Measurements from ENCODE around the gene JAG1.

The JAG1 gene

DNA sequence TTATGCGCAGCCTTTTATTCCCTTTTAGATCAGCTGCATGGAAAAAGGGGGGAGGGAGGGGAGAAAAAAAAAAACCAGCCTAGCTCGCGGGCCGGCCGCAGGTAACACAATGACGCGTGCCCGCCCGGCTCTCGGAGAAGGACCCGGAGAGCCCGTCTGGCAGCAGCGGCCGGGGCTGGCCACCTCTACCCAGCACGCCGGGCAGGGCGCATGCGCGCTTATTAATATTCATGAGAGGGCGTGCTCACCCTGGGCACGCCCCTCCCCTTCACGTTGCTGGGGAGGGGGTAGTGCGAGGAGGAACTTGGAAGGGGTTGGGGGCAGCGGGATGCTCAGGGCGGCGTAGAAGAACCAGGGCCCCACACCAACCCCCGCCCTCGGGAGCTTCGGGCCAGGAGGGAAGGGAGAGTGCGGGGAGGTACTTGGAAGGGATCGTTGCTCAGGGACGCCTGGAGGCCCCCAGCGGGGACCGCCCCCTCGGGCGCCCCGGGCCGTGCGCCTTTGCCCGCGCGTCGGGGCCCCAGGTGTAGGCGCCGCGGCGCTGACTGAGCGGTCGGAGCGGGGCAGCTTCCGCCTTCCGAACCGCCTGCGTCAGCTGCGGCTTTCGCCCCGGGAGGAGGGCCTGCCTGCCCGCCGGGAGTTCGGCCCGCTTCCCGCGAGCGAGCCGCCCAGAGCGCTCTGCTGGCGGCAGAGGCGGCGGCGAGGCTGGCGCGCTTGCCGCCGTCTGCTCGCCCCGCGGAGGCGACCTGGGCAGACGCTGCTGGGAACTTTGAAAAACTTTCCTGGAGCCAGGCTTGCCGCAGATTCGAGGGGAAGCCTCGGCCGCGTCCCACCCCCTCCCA, at the start of gene JAG1:
Gene JAG1 (minus strand): TSS at position 158 of the 842 bp plus-strand sequence. CDS start 469 bp downstream, outside the sequence.
- peak; percentile 99 for DNase-seq

DNA sequence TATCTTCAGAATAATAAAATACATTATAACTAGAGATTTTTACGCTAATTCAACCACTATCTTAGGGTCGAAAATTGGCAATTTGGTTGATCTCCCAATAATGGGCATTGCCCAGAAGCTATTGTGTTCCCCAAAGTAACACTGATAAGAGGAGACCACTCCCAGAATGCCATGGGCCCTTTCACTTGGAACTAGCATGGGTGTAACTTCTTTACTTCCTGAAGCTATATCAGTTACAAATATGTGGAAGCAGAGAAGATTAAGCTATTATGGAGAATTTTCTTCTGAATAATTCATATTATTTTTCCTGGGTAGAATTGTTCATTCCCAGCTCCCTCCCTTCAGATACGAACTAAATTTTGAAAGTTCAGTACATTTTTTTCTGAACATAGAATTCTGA, 48.2 kb upstream of the JAG1 start:
- DNase-seq: no peak

DNA sequence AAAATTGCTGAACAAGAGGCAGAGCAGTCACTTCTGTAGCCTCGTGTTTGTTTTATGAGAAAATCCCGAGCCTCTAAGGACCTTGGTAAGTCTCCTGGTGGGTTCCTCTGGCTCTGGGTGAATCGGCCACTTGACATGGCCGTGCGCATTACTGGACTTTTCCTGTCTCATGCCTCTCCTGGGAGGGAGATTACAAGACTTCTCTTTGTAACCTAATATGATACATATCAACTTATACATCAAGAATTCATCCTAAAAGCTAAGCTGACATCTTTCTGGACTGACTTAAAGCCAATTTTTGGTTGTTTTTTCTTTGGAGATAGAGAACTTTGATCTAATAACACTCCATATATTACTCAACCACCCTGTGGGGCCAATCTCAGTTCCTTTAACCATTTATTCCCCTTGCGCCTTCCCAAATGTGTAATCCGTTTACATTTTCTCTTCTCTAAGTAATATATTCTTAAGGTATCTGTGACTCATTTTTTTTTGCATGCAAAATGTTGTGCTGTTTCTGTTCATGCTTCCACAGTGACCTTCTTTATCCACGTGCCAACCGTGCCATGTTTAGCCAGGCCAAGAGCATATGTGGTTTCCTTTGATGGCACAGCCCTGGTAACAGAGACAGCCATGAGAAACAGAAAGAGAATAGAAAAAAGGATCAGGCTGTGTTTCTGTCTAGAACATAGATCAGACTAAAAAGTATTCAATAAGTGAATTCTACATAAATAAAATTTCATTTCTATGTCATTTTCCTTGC, 47.5 kb upstream of the JAG1 start:
- DNase-seq: no peak

DNA sequence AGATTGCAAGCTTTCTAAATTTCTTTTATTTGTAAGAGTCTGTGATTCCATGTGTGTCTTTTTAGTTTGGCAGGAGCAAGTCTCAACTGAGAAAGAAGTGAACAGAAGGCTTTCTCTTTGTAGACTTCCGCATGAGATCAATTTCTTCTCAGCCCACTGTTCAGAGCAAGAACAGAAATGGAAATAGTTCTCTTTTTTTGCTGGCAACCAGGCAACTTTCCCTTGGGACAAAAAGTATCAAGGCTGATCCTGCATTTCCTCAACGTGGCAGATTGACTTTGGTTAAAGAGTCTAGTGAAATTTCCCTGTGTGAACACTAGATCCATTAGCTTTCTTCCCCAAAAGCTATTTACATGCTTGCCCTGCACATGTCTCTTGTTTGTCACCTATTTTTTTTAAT, 46.8 kb upstream of the JAG1 start:
- DNase-seq: no peak

DNA sequence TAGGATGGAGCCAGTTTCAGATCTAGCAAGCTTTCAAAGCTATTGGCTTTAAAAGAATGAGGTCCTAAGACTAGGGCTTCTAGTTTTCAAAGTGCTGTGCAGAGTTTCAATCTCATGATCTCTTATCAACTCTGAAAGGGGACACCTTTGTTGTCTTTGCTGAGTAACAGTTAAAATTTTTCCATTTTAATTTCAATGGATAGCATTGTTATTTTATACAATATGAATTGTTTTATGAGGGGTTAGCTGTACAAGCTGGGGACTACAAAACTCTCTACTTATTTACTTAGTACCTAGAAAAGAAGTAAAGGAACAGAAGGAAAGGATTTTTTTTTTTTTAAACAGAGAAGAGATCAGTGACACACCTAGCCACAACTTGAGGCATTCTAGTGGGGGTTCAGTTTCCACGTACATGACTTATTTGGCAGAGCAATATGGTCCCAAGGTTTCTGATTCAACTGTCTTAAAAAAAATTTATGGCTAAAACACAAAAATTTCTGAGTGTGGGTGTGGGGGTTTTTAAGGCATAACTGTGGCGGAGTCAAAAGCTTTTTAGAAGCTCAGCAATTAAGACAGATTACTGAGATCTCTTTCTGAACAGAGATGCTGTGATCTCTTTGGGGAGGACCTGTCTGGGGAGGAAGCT, 46.1 kb upstream of the JAG1 start:
- no peak for DNase-seq

DNA sequence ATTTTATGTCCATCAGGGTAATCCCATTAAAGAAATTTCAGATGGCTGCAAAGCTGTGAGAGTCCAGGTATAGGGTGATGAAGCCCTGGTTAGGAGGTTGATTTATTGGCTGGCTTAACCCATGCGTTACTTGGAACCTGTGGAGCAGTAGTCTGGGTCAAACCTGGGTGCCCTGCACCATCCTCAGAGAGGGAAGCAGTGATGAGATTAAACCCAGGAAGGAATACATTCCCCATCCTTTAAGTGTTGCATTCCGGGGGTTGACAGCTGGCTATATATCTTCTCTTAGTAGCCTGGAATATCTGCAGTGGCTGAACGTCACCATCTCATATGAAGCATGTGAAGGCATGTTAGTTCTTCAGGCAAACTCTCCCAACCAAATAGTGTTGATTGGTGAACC, 44.9 kb upstream of the JAG1 start:
- no peak for DNase-seq

DNA sequence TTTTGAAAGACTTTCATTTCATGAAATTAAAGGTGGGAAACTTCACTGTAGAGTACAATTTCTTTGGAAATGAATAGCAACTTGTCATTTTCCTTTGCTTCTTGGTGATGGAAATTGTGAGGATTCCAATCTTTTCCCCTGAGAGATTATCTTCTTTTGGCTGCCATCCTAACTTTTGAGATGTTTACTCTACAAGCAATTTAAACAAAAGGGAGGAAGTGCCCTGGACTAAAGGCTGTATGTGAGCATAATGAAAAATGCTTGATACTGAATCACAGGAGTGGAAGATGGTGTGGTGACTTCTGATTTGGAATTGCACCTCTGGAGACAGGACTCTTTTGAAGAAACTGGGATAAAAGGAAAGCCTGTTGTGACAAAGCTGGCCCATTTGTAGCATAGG, 43.1 kb upstream of the JAG1 start:
- no peak for DNase-seq

DNA sequence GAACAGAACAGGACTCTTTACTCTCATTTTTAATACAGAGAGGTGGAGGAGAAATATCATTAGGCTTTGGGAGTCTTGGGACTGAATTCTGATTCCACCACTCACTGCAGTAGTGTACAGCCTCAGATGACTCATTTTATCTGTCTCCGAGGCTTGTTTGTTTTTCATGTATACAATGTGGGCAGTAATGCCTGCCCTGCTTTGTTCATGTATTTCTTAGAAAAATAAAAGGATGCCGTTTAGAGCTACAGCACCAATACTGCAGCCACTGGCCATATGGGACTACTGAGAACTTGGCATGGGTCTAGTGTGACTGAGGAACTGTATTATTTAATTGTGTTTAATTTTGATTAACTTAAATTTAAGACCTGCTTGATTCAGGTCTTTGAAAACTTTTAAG, 41.2 kb upstream of the JAG1 start:
- DNase-seq: no peak

DNA sequence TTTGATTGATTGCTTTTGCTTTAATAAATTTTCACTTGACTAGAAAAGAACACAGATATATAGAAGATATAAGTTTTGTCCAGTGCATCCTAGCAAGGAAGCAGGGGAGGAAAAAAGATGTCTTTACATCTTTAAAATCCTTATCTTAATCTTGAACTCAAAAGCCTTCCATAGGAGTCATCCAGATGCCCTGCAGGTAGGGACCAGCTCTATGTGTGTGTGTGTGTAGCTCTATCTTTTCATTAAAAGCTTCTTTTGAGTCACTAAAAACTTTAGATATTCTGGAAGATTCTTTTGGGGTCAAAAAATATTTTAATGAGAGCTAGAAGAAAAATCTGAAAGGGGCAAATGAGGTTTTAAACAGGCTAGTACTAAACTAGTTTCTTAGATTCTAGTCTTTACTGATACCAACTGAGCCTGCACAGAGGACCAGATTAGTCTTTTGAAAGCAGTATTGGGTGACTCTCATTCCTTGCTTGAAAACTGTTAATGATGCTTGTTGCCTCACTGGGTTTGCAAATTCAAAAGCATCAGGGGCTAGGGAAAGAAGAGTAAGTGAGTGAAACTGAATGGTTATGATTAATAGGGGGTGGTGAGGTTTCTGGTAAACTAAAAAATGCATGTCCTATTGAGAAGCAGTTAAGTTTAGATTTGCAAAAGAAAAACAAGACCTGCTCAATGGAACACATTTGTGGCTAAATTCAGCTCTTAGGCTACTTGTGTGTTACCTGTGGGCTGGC, 40.6 kb upstream of the JAG1 start:
- no peak for DNase-seq

DNA sequence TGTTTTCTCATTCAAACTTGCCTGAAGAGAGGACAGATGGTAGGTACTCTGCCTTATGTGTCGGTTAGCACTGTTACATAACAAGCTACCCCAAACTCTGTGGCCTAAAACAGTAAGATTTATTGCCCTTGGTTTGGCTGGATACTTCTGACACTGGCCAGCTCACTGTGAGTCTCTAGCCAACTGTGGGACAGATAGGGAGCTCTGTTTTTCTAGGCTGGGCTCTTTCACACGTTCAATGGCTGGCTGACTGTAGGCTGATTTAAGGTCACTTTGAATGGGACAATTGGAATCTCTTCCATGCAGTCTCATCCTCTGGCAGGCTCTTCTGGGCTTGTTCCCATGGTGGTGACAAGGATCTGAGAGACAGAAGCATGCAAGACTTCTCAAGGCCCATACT, 39.4 kb upstream of the JAG1 start:
- no peak for DNase-seq

DNA sequence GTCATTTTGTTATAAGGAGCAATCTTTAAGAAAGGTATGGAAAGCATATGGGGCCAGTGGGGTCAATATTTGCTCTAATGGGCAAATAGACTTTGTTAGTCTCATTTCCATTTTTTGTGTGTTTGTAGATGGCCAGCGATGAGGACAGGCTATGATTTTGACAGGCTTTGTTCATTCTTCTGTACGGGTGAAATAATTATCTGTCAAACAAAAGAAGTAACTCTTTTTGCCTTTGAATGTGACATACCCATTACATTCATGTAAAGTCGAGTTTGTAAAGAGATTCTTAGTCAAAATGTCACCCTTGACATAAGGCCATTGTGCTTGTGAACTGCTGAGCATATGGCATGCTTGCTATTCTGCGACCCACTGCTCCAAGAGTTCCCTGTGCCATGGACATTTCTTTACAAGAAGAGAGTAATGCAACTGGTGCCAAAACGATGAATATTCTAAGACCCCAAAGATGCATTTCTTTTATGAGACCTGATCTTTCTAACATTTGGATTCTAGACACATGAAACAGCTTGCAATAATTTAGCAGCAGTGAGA, 38.2 kb upstream of the JAG1 start:
- no peak for DNase-seq

DNA sequence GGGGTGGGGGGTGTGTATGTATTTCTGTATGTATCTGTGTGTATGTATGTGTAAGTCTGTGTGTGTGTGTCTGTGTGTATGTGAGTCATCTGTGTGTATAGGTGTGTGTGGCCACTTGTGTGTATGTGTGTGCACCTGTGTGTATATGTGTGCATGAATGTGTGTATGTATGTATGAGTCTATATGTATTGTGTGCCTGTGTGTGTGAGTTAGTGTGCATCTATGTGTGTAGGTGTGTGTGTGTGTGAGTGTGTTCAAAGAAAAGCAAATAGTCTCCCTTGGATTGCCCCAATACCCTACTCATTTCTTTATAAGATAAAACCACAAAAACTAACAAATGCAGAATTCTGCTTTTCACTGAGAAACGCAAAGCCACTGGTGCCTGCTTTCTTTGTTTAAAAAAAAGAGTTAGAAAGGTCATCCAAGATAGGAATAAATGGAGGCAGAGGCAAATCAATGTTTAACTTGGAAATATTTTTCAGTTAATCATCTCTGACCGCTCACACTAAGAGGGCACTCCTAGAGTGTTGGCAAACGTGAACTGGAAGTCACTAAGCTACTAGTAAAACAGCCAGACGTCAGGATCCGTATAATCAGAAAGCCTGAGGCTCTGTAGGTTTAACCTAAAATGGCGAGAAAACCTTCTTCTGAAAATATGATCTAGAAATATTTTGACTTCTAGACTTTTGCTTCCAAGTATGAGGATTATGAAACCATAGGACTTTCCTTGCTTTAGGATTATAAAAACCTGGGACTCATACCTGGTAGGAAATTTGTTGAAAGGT, 37.4 kb upstream of the JAG1 start:
- no peak for DNase-seq

DNA sequence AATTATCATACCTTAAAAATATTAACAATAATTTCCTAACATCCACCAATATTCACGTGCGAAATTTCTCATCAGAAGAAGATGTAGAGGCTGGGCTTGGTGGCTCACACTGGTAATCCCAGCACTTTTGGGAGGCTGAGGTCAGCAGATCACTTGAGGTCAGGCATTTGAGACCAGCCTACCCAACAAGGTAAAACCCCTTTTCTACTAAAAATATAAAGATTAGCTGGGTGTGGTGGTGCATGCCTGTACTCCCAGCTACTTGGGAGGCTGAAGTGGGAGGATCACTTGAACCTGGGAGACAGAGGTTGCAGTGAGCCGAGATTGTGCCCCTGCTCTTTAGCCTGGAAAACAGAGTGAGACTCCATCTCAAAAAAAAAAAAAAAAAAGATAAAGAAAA, 36.1 kb upstream of the JAG1 start:
- no peak for DNase-seq

DNA sequence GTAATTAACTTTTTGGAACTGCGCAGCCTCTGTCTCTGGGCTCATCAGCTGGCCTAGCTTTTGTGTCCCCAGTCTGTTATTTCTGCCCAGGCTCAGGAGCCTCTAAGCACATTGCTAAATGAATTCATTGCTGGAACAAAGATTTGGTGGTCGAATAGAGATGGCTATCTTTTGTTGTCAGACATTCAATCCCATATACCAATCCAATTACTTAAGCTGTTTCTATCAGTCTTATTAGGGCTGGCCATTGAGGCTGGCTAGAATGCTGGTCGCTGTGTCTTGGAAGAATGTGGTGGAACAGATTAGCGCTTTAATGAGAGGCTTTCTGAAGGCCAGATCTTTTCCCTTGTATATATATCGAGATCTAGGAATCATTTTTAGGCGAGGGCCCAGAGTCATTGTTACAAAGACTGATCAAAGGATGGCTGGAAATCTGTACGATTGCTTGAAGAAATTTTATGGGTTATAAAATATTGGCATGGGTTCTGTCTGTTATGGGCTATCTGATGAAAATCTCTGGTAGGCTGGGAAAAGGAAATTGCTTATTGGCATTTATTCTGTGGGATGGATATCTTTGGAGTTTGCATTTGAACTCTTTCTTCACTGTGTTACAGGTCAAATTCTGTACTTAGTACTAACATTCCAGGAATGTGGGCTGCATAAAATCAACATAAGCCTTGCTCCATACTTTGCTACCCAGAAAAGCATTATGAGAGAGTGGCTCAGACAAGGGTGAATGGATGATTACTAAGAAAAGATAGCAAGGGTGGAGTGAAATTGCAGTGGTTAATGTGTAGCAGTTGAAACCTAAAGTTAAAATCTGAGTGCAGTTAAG, 34.8 kb upstream of the JAG1 start:
- DNase-seq: no peak

DNA sequence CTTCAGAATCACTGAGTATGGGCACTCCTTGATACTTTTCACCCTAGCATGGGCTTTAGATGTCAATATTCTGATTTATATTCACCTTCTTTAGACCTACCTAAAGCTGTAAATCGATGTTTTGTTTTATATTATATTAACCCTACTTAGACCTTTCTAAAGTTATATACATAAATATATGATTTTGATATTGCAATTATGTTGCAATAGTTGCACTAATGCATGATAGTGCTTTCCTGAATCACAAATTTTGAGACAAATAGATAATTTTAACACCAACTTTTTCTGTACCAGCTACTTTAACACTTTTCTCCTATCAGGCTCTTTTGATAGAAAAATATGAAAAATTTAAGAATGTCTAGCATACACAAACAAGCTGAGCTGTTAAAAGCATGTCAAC, 34.0 kb upstream of the JAG1 start:
- no peak for DNase-seq

DNA sequence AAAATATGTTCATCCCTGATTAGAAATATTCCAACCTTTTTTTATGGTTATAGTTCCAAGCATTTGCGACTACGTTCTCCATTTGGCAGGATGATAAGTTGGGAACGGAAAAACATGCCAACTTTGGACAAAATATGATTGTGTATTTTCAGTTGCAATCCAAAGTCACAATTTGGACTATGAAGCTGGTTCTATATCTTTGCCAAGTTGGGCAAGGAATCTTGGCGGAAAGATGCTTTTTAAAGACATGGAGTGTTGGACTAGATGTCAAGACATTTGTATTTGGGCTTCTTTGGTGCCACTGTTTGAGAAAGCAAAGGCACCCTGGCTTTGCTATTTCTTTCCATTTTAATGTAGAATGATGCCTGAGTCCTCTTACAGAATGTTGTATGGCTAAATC, 33.3 kb upstream of the JAG1 start:
- no peak for DNase-seq

DNA sequence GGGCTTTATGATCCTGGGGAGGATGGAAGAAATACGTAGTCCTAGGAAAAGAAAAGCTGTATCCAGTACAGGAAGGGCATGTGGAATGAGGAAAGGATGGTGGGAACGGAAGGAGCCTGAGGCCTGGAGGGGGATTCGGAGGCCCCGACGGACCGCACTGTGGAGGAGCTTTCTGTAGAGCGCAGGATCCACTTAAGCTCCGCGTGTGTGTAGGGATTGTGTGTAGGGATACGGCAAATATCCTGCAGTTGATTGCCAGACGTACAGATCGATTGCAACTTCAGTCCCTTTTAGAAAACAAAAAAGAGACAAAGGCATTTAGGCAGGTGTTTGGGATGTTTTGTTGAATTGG, 32.6 kb upstream of the JAG1 start:
- no peak for DNase-seq

DNA sequence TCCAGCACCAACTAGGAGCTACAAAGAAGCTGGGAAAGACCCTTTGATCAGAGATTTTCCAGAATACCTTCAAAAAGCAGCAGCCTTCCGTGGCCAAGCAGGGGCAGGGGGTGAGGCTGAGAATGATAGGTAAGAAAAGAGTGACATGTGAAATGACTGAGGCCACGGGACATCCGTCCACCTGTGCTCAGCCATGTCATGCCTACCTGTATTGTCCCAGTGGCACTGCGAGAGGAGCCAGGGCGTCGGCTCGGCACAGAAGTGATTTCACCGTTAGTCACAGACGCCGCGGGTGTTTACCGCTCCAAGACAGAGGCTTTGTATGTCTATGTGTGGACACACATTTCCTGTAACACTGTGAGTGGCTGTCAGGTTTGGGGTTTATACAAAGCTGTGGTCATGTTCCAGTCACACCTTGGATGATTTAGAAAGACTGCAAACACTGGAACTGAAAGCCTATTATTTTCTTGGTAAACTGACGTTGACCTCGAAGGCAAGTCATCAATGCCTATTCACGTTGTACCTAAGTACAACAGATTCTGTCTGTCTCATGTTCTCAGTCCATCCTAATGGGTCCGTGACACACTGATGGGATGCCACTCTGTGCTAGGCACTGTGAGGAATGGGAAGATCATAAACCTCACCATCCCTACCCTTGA, 32.1 kb upstream of the JAG1 start:
- DNase-seq: peak; percentile 57

DNA sequence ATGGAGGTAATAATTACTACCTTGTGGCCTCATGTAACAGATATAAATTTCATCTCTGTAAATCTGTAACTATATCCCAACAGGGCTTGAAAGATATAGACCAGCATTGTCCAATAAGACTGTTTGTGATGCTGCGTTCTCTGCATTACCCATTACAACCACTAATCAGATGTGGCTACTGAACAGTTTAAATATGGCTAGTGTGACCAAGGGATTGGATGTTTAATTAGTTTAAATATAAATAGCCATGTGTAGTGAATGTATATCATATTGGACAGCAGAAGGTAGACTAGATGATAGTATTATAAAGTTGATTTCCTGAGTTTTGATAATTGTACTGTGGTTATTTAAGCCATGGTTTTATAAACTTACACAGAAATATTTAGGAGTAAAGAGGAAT, 27.8 kb upstream of the JAG1 start:
- DNase-seq: no peak

DNA sequence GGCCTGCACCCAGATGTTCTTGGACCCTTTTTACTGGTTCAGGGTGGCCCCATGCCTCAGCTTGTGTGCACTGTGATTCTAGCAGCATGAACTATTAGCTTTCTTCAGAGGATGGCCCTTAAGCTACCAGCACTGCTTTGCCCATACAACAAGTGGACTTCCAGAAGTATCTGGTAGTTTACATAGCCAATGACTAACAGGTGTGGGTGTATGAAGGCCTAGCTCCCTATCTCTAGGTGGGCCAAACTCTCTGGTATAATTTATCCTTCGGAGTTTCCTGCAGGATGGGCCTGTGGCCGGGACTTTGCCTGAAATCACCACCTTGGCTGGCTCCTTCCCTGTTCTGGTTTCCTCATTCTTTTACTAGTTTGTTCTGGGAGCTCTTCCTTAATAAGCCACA, 26.1 kb upstream of the JAG1 start:
- DNase-seq: no peak

DNA sequence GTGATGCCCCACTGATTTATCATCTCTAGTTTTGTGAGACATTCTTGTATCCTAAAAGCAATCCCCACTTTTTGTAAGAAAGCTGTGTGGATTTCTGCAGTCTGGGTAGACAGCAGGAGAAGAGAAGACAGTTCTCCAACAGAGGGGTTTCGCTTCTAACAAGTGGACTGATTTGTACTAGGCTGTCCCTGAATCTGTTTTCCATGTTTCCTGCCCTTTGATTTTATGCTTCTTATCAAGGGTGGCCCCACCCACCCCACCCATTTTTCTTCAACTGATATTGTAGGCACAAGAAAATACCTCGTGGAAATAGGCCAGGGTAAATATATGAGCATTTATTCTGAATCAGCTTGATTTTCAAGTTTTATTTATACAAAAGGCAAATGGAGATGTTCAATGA, 25.7 kb upstream of the JAG1 start:
- DNase-seq: no peak

Data from 8988T (cell line).